ENCODE results near the gene ZNF446. TPM values are rescaled to one million over a fixed set of nuclear protein-coding genes. Genes with fewer than 3 reads are reported as not detected.
A peak's percentile ranks its signal among the peaks of the same experiment; 100 is the strongest.
"Not testable (repeated sequence)": the region's sequence is repeated elsewhere in the genome, so short reads cannot be mapped to it uniquely, and the experiment has no call there.

ZNF446 gene
- total RNA-seq, 2 experiments from 2014 or later = 3.5 to 4.0 TPM

DNA sequence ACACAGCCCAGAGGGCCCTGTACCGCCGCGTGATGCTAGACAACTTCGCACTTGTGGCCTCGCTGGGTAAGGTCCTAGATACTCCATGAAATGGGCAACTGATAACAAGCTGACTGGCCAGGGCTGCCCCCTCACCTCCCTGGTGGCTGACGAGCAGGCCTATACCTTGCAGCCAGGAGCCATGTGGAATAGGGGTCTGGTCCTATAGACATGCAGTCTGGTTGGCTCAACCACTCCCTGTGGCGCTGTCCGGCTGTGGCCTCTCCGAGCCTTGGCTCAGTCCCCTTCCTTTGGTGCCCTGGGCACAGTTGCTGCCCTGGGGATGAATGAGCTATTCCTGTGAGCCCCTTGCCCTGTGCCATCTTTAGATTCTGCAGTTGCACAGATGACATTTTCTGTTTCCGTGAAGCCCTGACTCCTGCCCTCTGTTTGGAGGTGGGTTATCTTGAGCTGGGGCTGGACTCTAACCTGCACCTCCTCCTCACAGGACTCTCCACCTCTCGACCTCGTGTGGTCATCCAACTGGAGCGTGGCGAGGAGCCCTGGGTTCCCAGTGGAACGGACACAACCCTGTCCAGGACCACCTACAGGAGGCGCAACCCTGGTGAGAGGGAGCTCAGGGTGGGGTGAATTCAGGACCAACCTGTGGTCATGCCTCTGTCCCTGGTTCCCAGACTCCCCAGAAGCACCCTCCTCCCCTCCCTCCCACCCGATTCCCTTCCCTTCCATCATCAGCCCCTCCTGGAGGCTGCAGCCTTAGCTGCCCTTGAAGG is 6.7 kb upstream of the ZNF446 start:
- Mint-ChIP-seq H3K4me1 (ENCODE audit: low read depth) (peaks cover 34% of the 10 kb centered on the region), H3K27ac (no peak overlapping the region), H3K4me3 (peak overlapping the region; percentile 90), H3K36me3 (ENCODE audit: low read depth) (peaks cover 19% of the 10 kb centered on the region), H3K9me3 (no peaks in the 10 kb centered on the region), H3K27me3 (peaks cover 3% of the 10 kb centered on the region)
- POLR2A ChIA-PET = interaction anchor here (0.9 to 1.1 kb wide), 2 partner anchors 44 to 50 kb away, joined by 3 to 4 read pairs; partner anchors contain the start of gene ZBTB45
- TF ChIP-seq, protein P1, sequence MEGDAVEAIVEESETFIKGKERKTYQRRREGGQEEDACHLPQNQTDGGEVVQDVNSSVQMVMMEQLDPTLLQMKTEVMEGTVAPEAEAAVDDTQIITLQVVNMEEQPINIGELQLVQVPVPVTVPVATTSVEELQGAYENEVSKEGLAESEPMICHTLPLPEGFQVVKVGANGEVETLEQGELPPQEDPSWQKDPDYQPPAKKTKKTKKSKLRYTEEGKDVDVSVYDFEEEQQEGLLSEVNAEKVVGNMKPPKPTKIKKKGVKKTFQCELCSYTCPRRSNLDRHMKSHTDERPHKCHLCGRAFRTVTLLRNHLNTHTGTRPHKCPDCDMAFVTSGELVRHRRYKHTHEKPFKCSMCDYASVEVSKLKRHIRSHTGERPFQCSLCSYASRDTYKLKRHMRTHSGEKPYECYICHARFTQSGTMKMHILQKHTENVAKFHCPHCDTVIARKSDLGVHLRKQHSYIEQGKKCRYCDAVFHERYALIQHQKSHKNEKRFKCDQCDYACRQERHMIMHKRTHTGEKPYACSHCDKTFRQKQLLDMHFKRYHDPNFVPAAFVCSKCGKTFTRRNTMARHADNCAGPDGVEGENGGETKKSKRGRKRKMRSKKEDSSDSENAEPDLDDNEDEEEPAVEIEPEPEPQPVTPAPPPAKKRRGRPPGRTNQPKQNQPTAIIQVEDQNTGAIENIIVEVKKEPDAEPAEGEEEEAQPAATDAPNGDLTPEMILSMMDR (IDR thresholded peaks at IDR 0.05) = no peak
- ATAC-seq (no peak), DNase-seq (no peak)
- CTCF ChIA-PET = interaction anchor here (0.8 to 2.0 kb wide), 3 partner anchors 50 to 208 kb away, joined by 3 to 7 read pairs (median 4); partner anchors contain the start of gene ZBTB45
- intact Hi-C loops (cut with micrococcal nuclease) = no loop called here

DNA sequence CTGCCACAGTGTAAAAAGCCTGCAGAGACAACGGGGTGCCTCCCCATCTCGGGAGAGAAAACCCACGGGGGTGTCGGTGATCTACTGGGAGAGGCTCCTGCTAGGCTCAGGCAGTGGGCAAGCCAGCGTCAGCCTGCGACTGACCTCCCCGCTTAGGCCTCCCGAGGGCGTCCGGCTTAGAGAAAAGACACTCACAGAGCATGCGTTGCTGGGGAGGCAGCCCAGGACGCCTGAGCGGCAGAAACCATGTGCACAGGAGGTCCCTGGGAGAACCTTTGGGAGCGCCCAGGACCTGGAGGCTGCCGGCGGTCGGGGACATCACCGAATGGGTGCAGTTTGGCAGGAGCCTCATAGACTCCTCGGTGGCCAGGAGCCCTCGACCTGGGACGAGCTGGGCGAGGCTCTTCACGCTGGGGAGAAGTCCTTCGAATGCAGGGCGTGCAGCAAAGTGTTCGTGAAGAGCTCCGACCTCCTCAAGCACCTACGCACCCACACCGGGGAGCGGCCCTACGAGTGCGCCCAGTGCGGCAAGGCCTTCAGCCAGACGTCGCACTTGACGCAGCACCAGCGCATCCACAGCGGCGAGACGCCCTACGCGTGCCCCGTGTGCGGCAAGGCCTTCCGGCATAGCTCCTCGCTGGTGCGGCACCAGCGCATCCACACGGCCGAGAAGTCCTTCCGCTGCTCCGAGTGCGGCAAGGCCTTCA is 5.2 kb upstream of the ZNF446 start:
- H3K4me1 Mint-ChIP-seq (ENCODE audit: low read depth) = peaks cover 45% of the 10 kb centered on the region
- CTCF ChIA-PET = interaction anchor here (2.0 kb wide), 1 partner anchor 48 kb away, joined by 7 read pairs; the partner anchor contains the start of gene ZBTB45
- intact Hi-C loops (cut with micrococcal nuclease) = not testable (repeated sequence)

DNA sequence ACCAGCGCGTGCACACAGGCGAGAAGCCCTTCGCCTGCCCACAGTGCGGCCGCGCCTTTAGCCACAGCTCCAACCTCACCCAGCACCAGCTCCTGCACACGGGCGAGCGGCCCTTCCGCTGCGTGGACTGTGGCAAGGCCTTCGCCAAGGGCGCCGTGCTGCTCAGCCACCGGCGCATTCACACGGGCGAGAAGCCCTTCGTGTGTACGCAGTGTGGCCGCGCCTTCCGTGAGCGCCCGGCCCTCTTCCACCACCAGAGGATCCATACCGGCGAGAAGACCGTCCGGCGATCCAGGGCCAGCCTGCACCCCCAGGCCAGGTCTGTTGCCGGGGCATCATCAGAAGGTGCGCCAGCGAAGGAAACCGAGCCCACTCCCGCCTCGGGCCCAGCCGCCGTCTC is 4.4 kb upstream of the ZNF446 start:
- Mint-ChIP-seq H3K9me3 (no peaks in the 10 kb centered on the region), H3K4me1 (ENCODE audit: low read depth) (peaks cover 43% of the 10 kb centered on the region), H3K27ac (no peak overlapping the region), H3K27me3 (no peaks in the 10 kb centered on the region), H3K36me3 (ENCODE audit: low read depth) (peaks cover 19% of the 10 kb centered on the region), H3K4me3 (no peak overlapping the region)
- intact Hi-C loops (cut with micrococcal nuclease) = no loop called here
- DNase-seq = no peak
- no peak for ATAC-seq
- POLR2A ChIA-PET = no interaction called here
- TF ChIP-seq, protein P1 (IDR thresholded peaks at IDR 0.05) = no peak
- CTCF ChIA-PET = no interaction called here

More for the DNA sequence above, 5.2 kb upstream of the ZNF446 start:
- DNase-seq, H3K27ac Mint-ChIP-seq, H3K9me3 Mint-ChIP-seq, H3K4me3 Mint-ChIP-seq, ATAC-seq, H3K27me3 Mint-ChIP-seq, POLR2A ChIA-PET: not testable (repeated sequence)
- H3K36me3 Mint-ChIP-seq (ENCODE audit: low read depth) = peaks cover 19% of the 10 kb centered on the region

DNA sequence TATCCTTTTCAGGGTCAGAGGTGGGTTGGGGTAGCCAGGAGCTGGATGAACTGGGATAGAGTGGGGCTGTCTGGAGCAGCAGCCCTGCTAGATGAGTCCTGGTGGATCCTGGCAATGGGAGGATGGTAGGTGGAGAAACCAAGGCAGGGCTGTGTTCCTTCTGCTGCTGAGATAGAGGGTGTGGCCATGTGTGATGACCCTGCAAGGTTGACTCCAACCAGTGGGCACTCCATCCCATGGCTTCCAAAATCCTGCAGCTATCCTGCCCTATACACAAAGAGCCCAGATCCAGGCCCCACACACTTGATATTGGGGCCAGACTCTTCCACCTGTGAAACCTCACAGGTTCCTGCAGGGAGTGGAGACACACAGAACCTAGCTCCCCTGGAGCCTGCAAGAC is 2.4 kb upstream of the ZNF446 start:
- intact Hi-C loops (cut with micrococcal nuclease) = no loop called here
- TF ChIP-seq, protein P1 (IDR thresholded peaks at IDR 0.05) = no peak
- Mint-ChIP-seq H3K36me3 (ENCODE audit: low read depth) (peaks cover 17% of the 10 kb centered on the region), H3K27me3 (no peaks in the 10 kb centered on the region), H3K9me3 (no peaks in the 10 kb centered on the region), H3K4me3 (no peak overlapping the region), H3K27ac (no peak overlapping the region), H3K4me1 (ENCODE audit: low read depth) (peaks cover 38% of the 10 kb centered on the region)
- ChIA-PET POLR2A (no interaction called here), CTCF (no interaction called here)
- DNase-seq = no peak
- ATAC-seq = no peak

DNA sequence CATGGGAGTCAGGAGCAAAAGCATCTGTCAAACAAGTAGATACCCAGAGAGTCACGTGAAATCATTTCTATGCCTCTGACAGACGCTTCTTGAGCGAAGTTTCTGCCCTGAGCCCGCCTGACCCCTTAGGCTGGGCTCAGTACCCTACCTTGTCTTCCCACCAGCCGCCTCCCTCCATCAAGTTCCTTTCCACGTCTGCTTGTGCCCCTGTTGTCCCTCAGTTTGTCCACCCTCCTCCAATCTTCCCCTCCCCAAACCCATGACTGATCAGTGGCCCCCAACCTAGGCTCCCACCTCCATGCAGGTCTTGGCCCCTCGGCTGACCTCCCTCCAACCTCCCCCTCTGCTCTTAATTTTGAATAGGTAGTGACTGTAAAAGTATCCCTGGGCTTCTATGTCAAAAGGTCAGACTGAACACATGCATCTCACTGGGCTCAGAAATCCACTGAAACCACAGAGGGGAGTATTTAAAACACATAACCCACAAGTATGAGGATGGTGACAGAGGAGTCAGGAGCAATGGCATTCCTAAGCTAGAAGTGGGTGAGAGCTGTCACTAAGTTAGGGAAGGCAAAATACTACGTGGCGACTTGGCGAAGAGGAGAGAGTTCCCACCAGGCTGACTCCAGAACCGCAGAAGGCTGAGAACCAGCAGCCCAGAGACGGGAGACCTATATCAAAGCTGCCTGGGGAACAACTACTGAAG is 1.7 kb upstream of the ZNF446 start:
- intact Hi-C loops (cut with micrococcal nuclease) = no loop called here
- ATAC-seq = no peak
- Mint-ChIP-seq H3K27ac (no peak overlapping the region), H3K27me3 (no peaks in the 10 kb centered on the region), H3K36me3 (ENCODE audit: low read depth) (peaks cover 19% of the 10 kb centered on the region), H3K4me1 (ENCODE audit: low read depth) (peaks cover 33% of the 10 kb centered on the region), H3K4me3 (peak overlapping the region; percentile 82), H3K9me3 (no peaks in the 10 kb centered on the region)
- ChIA-PET POLR2A (interaction anchor here (0.7 to 2.6 kb wide), 4 partner anchors 8 to 178 kb away, joined by 3 to 11 read pairs (median 4); partner anchors contain the start of genes ZBTB45 and ZNF324), CTCF (no interaction called here)
- TF ChIP-seq, protein P1 (IDR thresholded peaks at IDR 0.05) = no peak
- no peak for DNase-seq
